ENCODE results near the gene HS6ST2.

DNA sequence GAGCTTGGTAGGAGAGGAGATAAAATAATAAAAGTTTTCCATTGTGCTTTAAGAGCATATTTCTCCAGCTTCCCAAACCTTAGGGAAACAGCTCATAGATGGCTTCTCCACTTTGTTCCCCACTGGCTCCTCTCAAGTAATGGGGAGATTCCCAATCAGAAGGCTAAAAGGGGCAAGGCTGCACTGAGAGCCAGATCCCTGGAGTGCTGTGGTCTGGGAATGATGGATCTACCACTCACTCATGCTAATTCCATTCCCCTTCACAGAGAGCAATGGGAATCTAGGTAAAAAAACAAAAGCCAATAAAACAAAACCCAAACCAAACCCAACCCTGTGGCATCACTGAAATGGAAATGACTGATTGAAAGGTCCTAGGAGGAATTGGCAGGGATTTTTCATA is 249.9 kb downstream of the HS6ST2 start:
- TF ChIP-seq, protein P1, sequence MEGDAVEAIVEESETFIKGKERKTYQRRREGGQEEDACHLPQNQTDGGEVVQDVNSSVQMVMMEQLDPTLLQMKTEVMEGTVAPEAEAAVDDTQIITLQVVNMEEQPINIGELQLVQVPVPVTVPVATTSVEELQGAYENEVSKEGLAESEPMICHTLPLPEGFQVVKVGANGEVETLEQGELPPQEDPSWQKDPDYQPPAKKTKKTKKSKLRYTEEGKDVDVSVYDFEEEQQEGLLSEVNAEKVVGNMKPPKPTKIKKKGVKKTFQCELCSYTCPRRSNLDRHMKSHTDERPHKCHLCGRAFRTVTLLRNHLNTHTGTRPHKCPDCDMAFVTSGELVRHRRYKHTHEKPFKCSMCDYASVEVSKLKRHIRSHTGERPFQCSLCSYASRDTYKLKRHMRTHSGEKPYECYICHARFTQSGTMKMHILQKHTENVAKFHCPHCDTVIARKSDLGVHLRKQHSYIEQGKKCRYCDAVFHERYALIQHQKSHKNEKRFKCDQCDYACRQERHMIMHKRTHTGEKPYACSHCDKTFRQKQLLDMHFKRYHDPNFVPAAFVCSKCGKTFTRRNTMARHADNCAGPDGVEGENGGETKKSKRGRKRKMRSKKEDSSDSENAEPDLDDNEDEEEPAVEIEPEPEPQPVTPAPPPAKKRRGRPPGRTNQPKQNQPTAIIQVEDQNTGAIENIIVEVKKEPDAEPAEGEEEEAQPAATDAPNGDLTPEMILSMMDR (IDR thresholded peaks at IDR 0.05; ENCODE audit: low read length) = no peak
- TF ChIP-seq EZH2phosphoT487 (IDR thresholded peaks at IDR 0.05; ENCODE audit: low read length) (no peak), EZH2 (optimal IDR thresholded peaks at IDR 0.05; ENCODE audit: low read depth, low read length) (no peak)

Measured in MM.1S (cell line).